Coronary artery (tissue), 2 donors: ENCODE data around the gene ASIC4.

Source experiments
- DNase-seq: peaks from one replicate; pipeline ENCODE4 v3.0.0-alpha.2; 2017; ENCODE audit warnings: low spot score
- H3K27ac ChIP-seq, 2 donors: fragments of 200-600 bp; sonication (generic); one replicate each; pipeline ENCODE4 v1.5.1; 2016 to 2019
- H3K4me3 ChIP-seq: fragments of 200-600 bp; sonication (generic); 2 replicates; pipeline ENCODE4 v1.5.1; 2016; ENCODE audit warnings: mild to moderate bottlenecking, moderate library complexity
- CTCF ChIP-seq: fragments of 200-600 bp; sonication (generic); IDR thresholded peaks from one replicate; pipeline ENCODE4 v1.5.1; 2019; ENCODE audit warnings: antibody characterized with exemption

The ASIC4 gene

GRCh38 chr2:219530048-219530963 lies 16.0 kb downstream of the ASIC4 start:
- peak overlapping the region; percentile 54 for H3K4me3 ChIP-seq
- no peak overlapping the region for H3K27ac ChIP-seq
- peak; percentile 91 for TF ChIP-seq CTCF
- DNase-seq, result peak; percentile 90

GRCh38 chr2:219531639-219532377 lies 17.5 kb downstream of the ASIC4 start:
- DNase-seq, result no peak
- no peak for TF ChIP-seq CTCF
- no peak overlapping the region for H3K4me3 ChIP-seq
- no peak overlapping the region for H3K27ac ChIP-seq

- no peak for DNase-seq
- no peak overlapping the region for H3K4me3 ChIP-seq
- TF ChIP-seq CTCF, result no peak
- H3K27ac ChIP-seq, result no peak overlapping the region
Observed at GRCh38 chr2:219532378-219532649, 18.0 kb downstream of the ASIC4 start.

- no peak for DNase-seq
- no peak overlapping the region for H3K4me3 ChIP-seq
- H3K27ac ChIP-seq, result no peak overlapping the region
- no peak for TF ChIP-seq CTCF
Observed at GRCh38 chr2:219533930-219534661, 19.8 kb downstream of the ASIC4 start.

GRCh38 chr2:219536425-219536824 lies 22.1 kb downstream of the ASIC4 start:
- Histone ChIP-seq H3K27ac (no peak overlapping the region), H3K4me3 (no peak overlapping the region)
- TF ChIP-seq CTCF, result no peak
- DNase-seq, result no peak

GRCh38 chr2:219536967-219537366 lies 22.7 kb downstream of the ASIC4 start:
- no peak for TF ChIP-seq CTCF
- no peak for DNase-seq
- Histone ChIP-seq H3K4me3 (no peak overlapping the region), H3K27ac (no peak overlapping the region)
